K562 (cell line): ENCODE data around the gene CDKN2B-AS1. TPM values are rescaled to one million over a fixed set of nuclear protein-coding genes. Genes with fewer than 3 reads are reported as not detected.

Experiments used
- ATAC-seq: fragments of 200-7000 bp; cut with Tn5 transposase; 3 replicates; pipeline ENCODE4 v1.9.1; 2020; ENCODE audit warnings: moderate library complexity
- BruUV-seq: library from RNA; stranded (reverse); fragments of 400-500 nt; replicated peaks from 2 replicates; lab custom pipeline; 2021; lab: Mats Ljungman, UMichigan
- CTCF ChIA-PET: fragments of 300-600 bp; formaldehyde crosslinking; extraction: SDS; loops from one replicate; lab custom pipeline; 2021; ENCODE audit warnings: low intra/inter-chr PET ratio; lab: Yijun Ruan, JAX
- POLR2A ChIA-PET: fragments of 300-600, 350-650 bp; sonication (Branson Sonifier 250); formaldehyde crosslinking; extraction: SDS; loops from one replicate; lab custom pipeline; 2021; ENCODE audit warnings: antibody characterized with exemption, inconsistent platforms; lab: Yijun Ruan, JAX
- DNase-seq, 4 experiments: peaks; one replicate each; pipeline versions ENCODE4 v3.0.0 to v3.0.0-alpha.2; 2011 to 2018; ENCODE audit warnings: low spot score in 3 of 4, mixed read lengths in 3 of 4; ENCODE audit errors: extremely low read depth in 1 of 4
- FAIRE-seq: peaks from 2 replicates; lab custom pipeline; 2011; peaks lifted over from hg19 to GRCh38; lab: Jason Lieb, UNC
- H2AFZ ChIP-seq: 2 replicates; pipeline ENCODE4 v1.6.0; 2011; ENCODE audit warnings: low read depth, low read length, control low read depth, inconsistent platforms
- H3K27ac ChIP-seq: fragments of 200-600 bp; 3 replicates; pipeline ENCODE4 v1.8.0; 2011; ENCODE audit warnings: low read depth, mild to moderate bottlenecking, control low read depth, inconsistent platforms, low read length, moderate library complexity, mixed read lengths; ENCODE audit errors: extremely low read depth
- H3K27me3 ChIP-seq, 2 experiments: fragments of 300-600 bp in 1 of 2; 2 replicates in 1 of 2; 3 replicates in 1 of 2; pipeline versions ENCODE4 v1.6.0 to v1.8.0; 2011; ENCODE audit warnings: inconsistent platforms in 2 of 2, low read length in 2 of 2, mild to moderate bottlenecking in 1 of 2, mixed read lengths in 1 of 2, moderate library complexity in 1 of 2; ENCODE audit not compliant: control insufficient read depth in 2 of 2, insufficient read depth in 2 of 2
- H3K36me3 ChIP-seq: fragments of 300-600 bp; 3 replicates; pipeline ENCODE4 v1.8.0; 2011; ENCODE audit warnings: mild to moderate bottlenecking, low read length, inconsistent platforms; ENCODE audit not compliant: control insufficient read depth, insufficient read depth
- H3K4me1 ChIP-seq, 2 experiments: fragments of 200-600 bp in 1 of 2; replicated peaks in 1 of 2; 2 replicates in 1 of 2; 3 replicates in 1 of 2; pipeline versions ENCODE4 v1.5.1 to v1.8.0; 2011; ENCODE audit warnings: inconsistent platforms in 2 of 2, low read length in 2 of 2, mild to moderate bottlenecking in 1 of 2, mixed read lengths in 1 of 2, moderate library complexity in 1 of 2; ENCODE audit not compliant: control insufficient read depth in 2 of 2, insufficient read depth in 2 of 2
- H3K4me2 ChIP-seq: 2 replicates; pipeline ENCODE4 v1.6.1; 2011; ENCODE audit warnings: low read length, control low read depth, inconsistent platforms, mixed read lengths; ENCODE audit not compliant: insufficient read depth
- H3K4me3 ChIP-seq: fragments of 200-600 bp; sonication (generic), shearing (Covaris generic); 2 replicates; pipeline ENCODE4 v1.5.1; 2016; ENCODE audit warnings: control low read depth, inconsistent platforms
- H3K79me2 ChIP-seq: fragments of 200-600 bp; 3 replicates; pipeline ENCODE4 v1.8.0; 2011; ENCODE audit warnings: low read length, inconsistent platforms; ENCODE audit not compliant: control insufficient read depth, insufficient read depth
- H3K9ac ChIP-seq, 2 experiments: 2 replicates each; pipeline versions ENCODE4 v1.6.0 to v1.6.1; 2011; ENCODE audit warnings: low read depth in 2 of 2, low read length in 2 of 2, control low read depth in 1 of 2, inconsistent platforms in 1 of 2, mild to moderate bottlenecking in 1 of 2, mixed read lengths in 1 of 2; ENCODE audit not compliant: insufficient read depth in 1 of 2
- H3K9me1 ChIP-seq: one replicate; pipeline ENCODE4 v1.6.0; 2011; ENCODE audit warnings: inconsistent platforms, mild to moderate bottlenecking, low read length, moderate library complexity; ENCODE audit not compliant: control insufficient read depth, insufficient read depth
- H3K9me3 ChIP-seq: replicated peaks from 2 replicates; pipeline ENCODE4 v1.5.1; 2011; ENCODE audit warnings: low read depth, low read length, inconsistent platforms; ENCODE audit not compliant: control insufficient read depth, insufficient read depth
- H4K20me1 ChIP-seq: replicated peaks from 2 replicates; pipeline ENCODE4 v1.6.1; 2011; ENCODE audit warnings: low read length, inconsistent platforms, mixed read lengths; ENCODE audit not compliant: control insufficient read depth, insufficient read depth
- ARNT ChIP-seq, 2 experiments: fragments of 450-650 bp; IDR thresholded peaks; 2 replicates each; pipeline ENCODE4 v1.6.1; 2016; ENCODE audit warnings: mild to moderate bottlenecking in 1 of 2
- EP300 ChIP-seq: IDR thresholded peaks from 2 replicates; pipeline ENCODE4 v1.6.1; 2012; ENCODE audit warnings: low read length, improper control_type of control experiment
- KLF6 ChIP-seq: fragments of 250-450 bp; sonication (Bioruptor Pico); IDR thresholded peaks from 2 replicates; pipeline ENCODE4 v1.4.0; 2020; ENCODE audit warnings: mild to moderate bottlenecking, moderate library complexity, borderline replicate concordance
- RBBP5 ChIP-seq: fragments of 200-600 bp; sonication (generic); IDR thresholded peaks from 2 replicates; pipeline ENCODE4 v1.6.1; 2012; ENCODE audit warnings: borderline replicate concordance, mild to moderate bottlenecking, low read length, control low read depth, inconsistent platforms; ENCODE audit not compliant: insufficient read depth, poor library complexity, severe bottlenecking
- SNRNP70 ChIP-seq: fragments of 200-400 bp; formaldehyde crosslinking; optimal IDR thresholded peaks from 2 replicates; pipeline ENCODE3; 2017; ENCODE audit warnings: low read depth, low read length
- SRSF3 ChIP-seq: fragments of 200-400 bp; formaldehyde crosslinking; IDR thresholded peaks from 2 replicates; pipeline ENCODE4 v1.6.1; 2016; ENCODE audit warnings: mild to moderate bottlenecking, low read length, moderate library complexity; ENCODE audit not compliant: insufficient read depth
- STAG1 ChIP-seq: sonication (generic); formaldehyde crosslinking; IDR thresholded peaks from 2 replicates; pipeline ENCODE4 v1.5.0; 2020; ENCODE audit warnings: missing genetic modification reagents, borderline replicate concordance
- TCF7 ChIP-seq: sonication (generic); IDR thresholded peaks from 2 replicates; pipeline ENCODE4 v1.6.1; 2016; ENCODE audit warnings: antibody characterized with exemption, borderline replicate concordance
- TEAD1 ChIP-seq, 2 experiments: fragments of 450-650 bp in 1 of 2; sonication (generic) in 1 of 2; formaldehyde crosslinking; IDR thresholded peaks; 2 replicates each; pipeline versions ENCODE4 v1.4.0 to v1.8.0; 2020 to 2022; ENCODE audit warnings: mild to moderate bottlenecking in 2 of 2, missing genetic modification reagents in 1 of 2
- ZKSCAN8 ChIP-seq: fragments of 200-800 bp; sonication (Bioruptor generic); IDR thresholded peaks from 2 replicates; pipeline ENCODE4 v1.6.1; 2016; ENCODE audit warnings: missing genetic modification characterization, missing compliant biosample characterization
- ZNF695 ChIP-seq: fragments of 450-650 bp; formaldehyde crosslinking; IDR thresholded peaks from 2 replicates; pipeline ENCODE4 v1.4.0; 2020; ENCODE audit warnings: mild to moderate bottlenecking, moderate library complexity
- WGBS: fragments of 100-300 bp; shearing (Covaris generic); methylation state at CpG from one replicate; pipeline ENCODE4 v1.1.6; 2016; ENCODE audit warnings: low coverage, mixed read lengths; ENCODE audit not compliant: insufficient coverage; ENCODE audit errors: missing lambda C conversion rate; 5-methylcytosine and 5-hydroxymethylcytosine counted together
- in situ Hi-C: fragments of 300-500 bp; cut with MboI; formaldehyde crosslinking; loops from 4 replicates; pipeline ENCODE4 v1.15.0; 2018; ENCODE audit warnings: inconsistent platforms, mixed read lengths
- intact Hi-C: fragments of 100-400 bp; cut with micrococcal nuclease; formaldehyde crosslinking; loops from 2 replicates; pipeline ENCODE4 v1.14.2; 2022
- polyA plus RNA-seq, 8 experiments: library from polyadenylated mRNA; depleted of rRNA in 4 of 8; stranded (reverse) in 5 of 8; unstranded in 3 of 8; fragments of >200 nt; fragmentation: Nextera tagmentation in 2 of 8; fragmentation: Illumina TruSeq in 1 of 8; extraction: Ambion mirVana in 2 of 8; extraction: Trizol in 1 of 8; gene quantifications; 2 replicates each; pipeline versions ENCODE4 v1.2.1 to v1.2.3, GENCODE V29; 2011 to 2014; ENCODE audit warnings: inconsistent platforms in 1 of 8, missing spikeins in 1 of 8
- total RNA-seq, 7 experiments: library from RNA; depleted of rRNA in 6 of 7; stranded (reverse); fragments of >200 nt in 6 of 7; fragmentation: Illumina TruSeq in 2 of 7; extraction: Trizol in 2 of 7; gene quantifications; 2 replicates each; pipeline versions ENCODE4 v1.2.1 to v1.2.3, GENCODE V29; 2011 to 2021; ENCODE audit warnings: low replicate concordance in 1 of 7
- TF ChIP-seq, protein P1 (sequence below): fragments of 150-350 bp; IDR thresholded peaks from 2 replicates; pipeline ENCODE4 v1.6.1; 2014; ENCODE audit warnings: low read depth, mild to moderate bottlenecking, low read length, borderline replicate concordance
- TF ChIP-seq, protein P2 (sequence below): fragments of 250-450 bp; sonication (Bioruptor Pico); IDR thresholded peaks from 2 replicates; pipeline ENCODE4 v1.4.0; 2020

CDKN2B-AS1 gene
- total and polyA plus RNA-seq, 9 of the 15 experiments (the other 6 are each of a cell fraction or from before 2014, with no cell fraction given), result not detected

DNA sequence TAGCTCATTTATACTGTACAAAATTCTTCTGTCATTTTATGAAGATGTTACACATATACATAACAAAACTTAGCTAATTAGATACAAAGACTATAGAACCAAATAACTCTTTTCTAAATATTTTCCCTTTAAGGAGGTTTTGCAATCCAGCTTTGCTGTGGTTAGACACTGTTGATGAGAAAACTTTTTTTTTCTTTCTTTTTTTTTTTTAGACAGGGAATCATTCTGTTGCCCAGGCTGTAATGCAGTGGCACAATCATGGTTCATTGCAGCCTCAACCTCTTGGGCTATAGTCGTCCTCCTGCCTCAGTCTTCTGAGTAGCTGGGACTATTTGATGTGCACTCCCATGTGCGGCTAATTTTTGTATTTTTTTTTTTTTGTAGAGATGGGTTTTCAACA, 53.0 kb downstream of the CDKN2B-AS1 start:
- Histone ChIP-seq H2AFZ (no peak overlapping the region), H4K20me1 (no peaks in the 10 kb centered on the region), H3K36me3 (no peaks in the 10 kb centered on the region), H3K4me2 (no peak overlapping the region), H3K27ac (no peak overlapping the region), H3K4me1 (no peaks in the 10 kb centered on the region), H3K4me3 (no peak overlapping the region), H3K79me2 (no peaks in the 10 kb centered on the region), H3K9me3 (no peaks in the 10 kb centered on the region), H3K9me1 (no peaks in the 10 kb centered on the region), H3K9ac (no peak overlapping the region), H3K27me3 (no peaks in the 10 kb centered on the region)
- FAIRE-seq, result no peak
- in situ Hi-C loops, result no loop called here
- no CpG with 5 or more reads among the region's 2 CpGs for WGBS
- DNase-seq, result no peak
- ATAC-seq, result no peak
- ChIA-PET CTCF (no interaction called here), POLR2A (no interaction called here)
- TF ChIP-seq RBBP5 (no peak), SRSF3 (no peak), ZKSCAN8 (CRISPR knock-in tag) (no peak), SNRNP70 (no peak), EP300 (no peak), ZNF695 (CRISPR knock-in tag) (no peak), KLF6 (CRISPR knock-in tag) (no peak), TEAD1 (CRISPR knock-in tag; IDR thresholded peaks at IDR 0.05) (no peak), TCF7 (no peak), ARNT (IDR thresholded peaks at IDR 0.05) (no peak), STAG1 (CRISPR knock-in tag) (no peak)
- TF ChIP-seq, protein P1, sequence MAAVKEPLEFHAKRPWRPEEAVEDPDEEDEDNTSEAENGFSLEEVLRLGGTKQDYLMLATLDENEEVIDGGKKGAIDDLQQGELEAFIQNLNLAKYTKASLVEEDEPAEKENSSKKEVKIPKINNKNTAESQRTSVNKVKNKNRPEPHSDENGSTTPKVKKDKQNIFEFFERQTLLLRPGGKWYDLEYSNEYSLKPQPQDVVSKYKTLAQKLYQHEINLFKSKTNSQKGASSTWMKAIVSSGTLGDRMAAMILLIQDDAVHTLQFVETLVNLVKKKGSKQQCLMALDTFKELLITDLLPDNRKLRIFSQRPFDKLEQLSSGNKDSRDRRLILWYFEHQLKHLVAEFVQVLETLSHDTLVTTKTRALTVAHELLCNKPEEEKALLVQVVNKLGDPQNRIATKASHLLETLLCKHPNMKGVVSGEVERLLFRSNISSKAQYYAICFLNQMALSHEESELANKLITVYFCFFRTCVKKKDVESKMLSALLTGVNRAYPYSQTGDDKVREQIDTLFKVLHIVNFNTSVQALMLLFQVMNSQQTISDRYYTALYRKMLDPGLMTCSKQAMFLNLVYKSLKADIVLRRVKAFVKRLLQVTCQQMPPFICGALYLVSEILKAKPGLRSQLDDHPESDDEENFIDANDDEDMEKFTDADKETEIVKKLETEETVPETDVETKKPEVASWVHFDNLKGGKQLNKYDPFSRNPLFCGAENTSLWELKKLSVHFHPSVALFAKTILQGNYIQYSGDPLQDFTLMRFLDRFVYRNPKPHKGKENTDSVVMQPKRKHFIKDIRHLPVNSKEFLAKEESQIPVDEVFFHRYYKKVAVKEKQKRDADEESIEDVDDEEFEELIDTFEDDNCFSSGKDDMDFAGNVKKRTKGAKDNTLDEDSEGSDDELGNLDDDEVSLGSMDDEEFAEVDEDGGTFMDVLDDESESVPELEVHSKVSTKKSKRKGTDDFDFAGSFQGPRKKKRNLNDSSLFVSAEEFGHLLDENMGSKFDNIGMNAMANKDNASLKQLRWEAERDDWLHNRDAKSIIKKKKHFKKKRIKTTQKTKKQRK, result no peak
- TF ChIP-seq, protein P2, sequence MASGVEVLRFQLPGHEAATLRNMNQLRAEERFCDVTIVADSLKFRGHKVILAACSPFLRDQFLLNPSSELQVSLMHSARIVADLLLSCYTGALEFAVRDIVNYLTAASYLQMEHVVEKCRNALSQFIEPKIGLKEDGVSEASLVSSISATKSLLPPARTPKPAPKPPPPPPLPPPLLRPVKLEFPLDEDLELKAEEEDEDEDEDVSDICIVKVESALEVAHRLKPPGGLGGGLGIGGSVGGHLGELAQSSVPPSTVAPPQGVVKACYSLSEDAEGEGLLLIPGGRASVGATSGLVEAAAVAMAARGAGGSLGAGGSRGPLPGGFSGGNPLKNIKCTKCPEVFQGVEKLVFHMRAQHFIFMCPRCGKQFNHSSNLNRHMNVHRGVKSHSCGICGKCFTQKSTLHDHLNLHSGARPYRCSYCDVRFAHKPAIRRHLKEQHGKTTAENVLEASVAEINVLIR, result no peak
- intact Hi-C loops, result no loop called here
- no TSS peak for BruUV-seq
